ENCODE results near the gene ZNF618.

ZNF618 gene

DNA sequence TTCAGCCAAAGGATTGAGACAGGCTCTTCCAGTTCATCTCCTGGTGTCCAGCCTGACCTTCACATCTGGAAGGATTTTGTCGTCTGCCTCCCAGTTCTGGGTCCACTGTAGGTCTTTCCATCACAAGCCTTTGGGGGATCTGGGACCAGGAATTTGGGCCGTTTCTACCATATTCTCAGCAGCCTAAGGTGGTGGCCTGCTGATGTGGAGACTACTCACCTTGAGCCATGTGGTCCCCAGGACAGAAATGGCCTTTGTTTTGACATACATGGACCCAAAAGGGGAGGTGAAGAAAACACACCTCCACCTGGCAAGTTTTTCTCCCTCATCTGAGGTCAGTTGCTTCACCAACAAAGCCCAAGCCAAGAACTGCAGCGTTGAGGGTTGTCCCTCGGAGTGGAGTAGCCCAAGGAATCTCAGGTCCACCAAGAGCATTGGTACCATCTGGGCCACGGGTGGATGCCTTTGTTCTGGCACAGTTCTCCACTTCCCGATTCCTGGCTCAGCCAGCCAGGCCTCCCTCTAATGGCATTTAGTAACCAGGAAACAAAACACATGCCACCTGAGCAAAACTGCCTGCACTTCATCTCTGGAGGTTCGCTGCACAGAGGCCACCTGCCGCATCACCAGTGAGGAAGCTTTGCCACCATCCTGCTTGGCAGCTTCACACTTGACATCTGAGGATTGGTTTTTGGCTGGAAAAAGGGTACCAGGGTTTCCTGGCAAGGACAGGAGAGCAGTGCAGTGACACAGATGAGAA, 177.3 kb downstream of the ZNF618 start:
- H3K4me1 ChIP-seq (ENCODE audit: insufficient read depth, low read length, poor library complexity, severe bottlenecking): no peaks in the 10 kb centered on the region
- no peak overlapping the region for H3K4me2 ChIP-seq (ENCODE audit: low read depth, low read length, poor library complexity, severe bottlenecking)
- H3K79me2 ChIP-seq (ENCODE audit: insufficient read depth, low read length): no peaks in the 10 kb centered on the region
- no peak overlapping the region for H3K9ac ChIP-seq (ENCODE audit: low read depth, low read length, poor library complexity, severe bottlenecking)
- H3K4me3 ChIP-seq (ENCODE audit: low read length, poor library complexity, severe bottlenecking): no peak overlapping the region
- TF ChIP-seq, protein P1, sequence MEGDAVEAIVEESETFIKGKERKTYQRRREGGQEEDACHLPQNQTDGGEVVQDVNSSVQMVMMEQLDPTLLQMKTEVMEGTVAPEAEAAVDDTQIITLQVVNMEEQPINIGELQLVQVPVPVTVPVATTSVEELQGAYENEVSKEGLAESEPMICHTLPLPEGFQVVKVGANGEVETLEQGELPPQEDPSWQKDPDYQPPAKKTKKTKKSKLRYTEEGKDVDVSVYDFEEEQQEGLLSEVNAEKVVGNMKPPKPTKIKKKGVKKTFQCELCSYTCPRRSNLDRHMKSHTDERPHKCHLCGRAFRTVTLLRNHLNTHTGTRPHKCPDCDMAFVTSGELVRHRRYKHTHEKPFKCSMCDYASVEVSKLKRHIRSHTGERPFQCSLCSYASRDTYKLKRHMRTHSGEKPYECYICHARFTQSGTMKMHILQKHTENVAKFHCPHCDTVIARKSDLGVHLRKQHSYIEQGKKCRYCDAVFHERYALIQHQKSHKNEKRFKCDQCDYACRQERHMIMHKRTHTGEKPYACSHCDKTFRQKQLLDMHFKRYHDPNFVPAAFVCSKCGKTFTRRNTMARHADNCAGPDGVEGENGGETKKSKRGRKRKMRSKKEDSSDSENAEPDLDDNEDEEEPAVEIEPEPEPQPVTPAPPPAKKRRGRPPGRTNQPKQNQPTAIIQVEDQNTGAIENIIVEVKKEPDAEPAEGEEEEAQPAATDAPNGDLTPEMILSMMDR (conservative IDR thresholded peaks at IDR 0.05; ENCODE audit: low read length): no peak
- TF ChIP-seq EZH2phosphoT487 (IDR thresholded peaks at IDR 0.05; ENCODE audit: borderline replicate concordance): no peak
- H3F3A ChIP-seq (ENCODE audit: low read depth): no peaks in the 10 kb centered on the region
- H3K36me3 ChIP-seq (ENCODE audit: insufficient read depth, low read length): peaks cover 42% of the 10 kb centered on the region; the same call in 1 of the 2 replicates
- no peaks in the 10 kb centered on the region for H4K20me1 ChIP-seq (ENCODE audit: insufficient read depth, low read length, poor library complexity, severe bottlenecking)
- no peak overlapping the region for H2AFZ ChIP-seq (ENCODE audit: low read length)
- H3K27me3 ChIP-seq (ENCODE audit: insufficient read depth, low read length, poor library complexity, severe bottlenecking): no peaks in the 10 kb centered on the region
- H3K9me3 ChIP-seq (ENCODE audit: insufficient read depth, low read depth, low read length): no peaks in the 10 kb centered on the region
- no peaks in the 10 kb centered on the region for H3K9me2 ChIP-seq (replicated peaks; ENCODE audit: low read depth, low read length)

DNA sequence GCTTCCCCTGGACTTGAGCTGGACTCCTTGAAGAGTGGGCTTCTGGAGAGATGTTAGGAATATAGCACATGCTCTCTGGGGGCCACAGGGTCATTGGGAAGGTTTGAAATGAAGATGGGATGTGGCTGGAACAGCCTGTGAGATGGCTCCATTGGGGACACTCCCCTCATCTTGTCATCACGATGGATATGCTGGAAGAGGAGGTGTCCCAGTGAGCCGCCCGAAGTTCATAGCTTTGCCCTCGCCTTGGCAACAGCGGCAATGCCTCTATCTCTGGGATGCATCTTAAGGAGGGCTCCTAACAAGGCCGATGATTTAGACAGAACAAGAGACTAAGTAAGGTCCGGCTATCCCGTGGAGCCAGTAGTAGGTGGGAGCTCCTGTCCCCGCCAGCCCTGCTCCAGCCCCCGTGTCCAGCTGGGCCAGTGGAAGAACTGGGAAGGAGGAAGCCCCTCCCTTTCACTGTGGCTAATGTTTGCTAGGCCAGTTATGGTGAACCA, 178.1 kb downstream of the ZNF618 start:
- H3K4me1 ChIP-seq (ENCODE audit: insufficient read depth, low read length, poor library complexity, severe bottlenecking): no peaks in the 10 kb centered on the region
- H3K36me3 ChIP-seq (ENCODE audit: insufficient read depth, low read length): peaks cover 34% of the 10 kb centered on the region; the same call in 1 of the 2 replicates
- no peak overlapping the region for H3K9ac ChIP-seq (ENCODE audit: low read depth, low read length, poor library complexity, severe bottlenecking)
- no peaks in the 10 kb centered on the region for H3K27me3 ChIP-seq (ENCODE audit: insufficient read depth, low read length, poor library complexity, severe bottlenecking)
- H3K79me2 ChIP-seq (ENCODE audit: insufficient read depth, low read length): no peaks in the 10 kb centered on the region
- TF ChIP-seq EZH2phosphoT487 (IDR thresholded peaks at IDR 0.05; ENCODE audit: borderline replicate concordance): no peak
- TF ChIP-seq, protein P1 (conservative IDR thresholded peaks at IDR 0.05; ENCODE audit: low read length): no peak
- no peaks in the 10 kb centered on the region for H4K20me1 ChIP-seq (ENCODE audit: insufficient read depth, low read length, poor library complexity, severe bottlenecking)
- H3K4me3 ChIP-seq (ENCODE audit: low read length, poor library complexity, severe bottlenecking): no peak overlapping the region
- H3K9me3 ChIP-seq (ENCODE audit: insufficient read depth, low read depth, low read length): no peaks in the 10 kb centered on the region
- no peaks in the 10 kb centered on the region for H3F3A ChIP-seq (ENCODE audit: low read depth)
- H3K9me2 ChIP-seq (replicated peaks; ENCODE audit: low read depth, low read length): no peaks in the 10 kb centered on the region
- no peak overlapping the region for H3K4me2 ChIP-seq (ENCODE audit: low read depth, low read length, poor library complexity, severe bottlenecking)
- no peak overlapping the region for H2AFZ ChIP-seq (ENCODE audit: low read length)

DNA sequence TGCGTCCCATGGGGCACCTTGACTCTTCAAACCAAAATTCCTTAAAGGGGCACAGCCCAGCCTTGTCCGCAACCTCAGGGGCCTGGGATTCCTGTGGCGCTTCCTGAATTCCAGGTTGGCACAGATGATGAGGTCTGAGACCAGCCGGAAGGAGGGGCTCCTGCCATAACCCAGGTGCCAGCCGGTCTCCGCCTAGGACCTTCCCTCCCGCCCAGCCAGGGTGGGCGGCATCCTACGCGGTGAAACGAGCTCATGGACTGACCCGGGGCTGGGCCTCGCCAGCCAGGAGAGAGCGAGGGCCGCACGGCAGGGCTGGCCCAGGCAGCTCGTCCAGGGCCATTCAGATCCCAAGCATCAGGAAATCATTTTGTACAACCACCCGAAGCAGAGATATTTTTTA, 179.0 kb downstream of the ZNF618 start:
- Histone ChIP-seq H3K9me3 (ENCODE audit: insufficient read depth, low read depth, low read length) (no peaks in the 10 kb centered on the region), H4K20me1 (ENCODE audit: insufficient read depth, low read length, poor library complexity, severe bottlenecking) (no peaks in the 10 kb centered on the region), H3K27me3 (ENCODE audit: insufficient read depth, low read length, poor library complexity, severe bottlenecking) (no peaks in the 10 kb centered on the region), H3K4me2 (ENCODE audit: low read depth, low read length, poor library complexity, severe bottlenecking) (no peak overlapping the region), H3K9me2 (replicated peaks; ENCODE audit: low read depth, low read length) (no peaks in the 10 kb centered on the region), H3K79me2 (ENCODE audit: insufficient read depth, low read length) (no peaks in the 10 kb centered on the region), H3K36me3 (ENCODE audit: insufficient read depth, low read length) (peaks cover 26% of the 10 kb centered on the region; the same call in 1 of the 2 replicates), H3K4me3 (ENCODE audit: low read length, poor library complexity, severe bottlenecking) (no peak overlapping the region), H3K4me1 (ENCODE audit: insufficient read depth, low read length, poor library complexity, severe bottlenecking) (no peaks in the 10 kb centered on the region), H3F3A (ENCODE audit: low read depth) (no peaks in the 10 kb centered on the region), H2AFZ (ENCODE audit: low read length) (no peak overlapping the region), H3K9ac (ENCODE audit: low read depth, low read length, poor library complexity, severe bottlenecking) (no peak overlapping the region)
- TF ChIP-seq, protein P1 (conservative IDR thresholded peaks at IDR 0.05; ENCODE audit: low read length): no peak
- TF ChIP-seq EZH2phosphoT487 (IDR thresholded peaks at IDR 0.05; ENCODE audit: borderline replicate concordance): no peak
